DMS 273 treated with DMSO at 0.1 percent for 48 hours (cell line): Measurements from ENCODE around the gene ARL5C.

ENCODE experiments used
- DNase-seq: peaks from one replicate; lab custom pipeline; 2025; lab: John Stamatoyannopoulos, UW

ARL5C gene, protein sequence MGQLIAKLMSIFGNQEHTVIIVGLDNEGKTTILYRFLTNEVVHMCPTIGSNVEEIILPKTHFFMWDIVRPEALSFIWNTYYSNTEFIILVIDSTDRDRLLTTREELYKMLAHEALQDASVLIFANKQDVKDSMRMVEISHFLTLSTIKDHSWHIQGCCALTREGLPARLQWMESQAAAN

DNA sequence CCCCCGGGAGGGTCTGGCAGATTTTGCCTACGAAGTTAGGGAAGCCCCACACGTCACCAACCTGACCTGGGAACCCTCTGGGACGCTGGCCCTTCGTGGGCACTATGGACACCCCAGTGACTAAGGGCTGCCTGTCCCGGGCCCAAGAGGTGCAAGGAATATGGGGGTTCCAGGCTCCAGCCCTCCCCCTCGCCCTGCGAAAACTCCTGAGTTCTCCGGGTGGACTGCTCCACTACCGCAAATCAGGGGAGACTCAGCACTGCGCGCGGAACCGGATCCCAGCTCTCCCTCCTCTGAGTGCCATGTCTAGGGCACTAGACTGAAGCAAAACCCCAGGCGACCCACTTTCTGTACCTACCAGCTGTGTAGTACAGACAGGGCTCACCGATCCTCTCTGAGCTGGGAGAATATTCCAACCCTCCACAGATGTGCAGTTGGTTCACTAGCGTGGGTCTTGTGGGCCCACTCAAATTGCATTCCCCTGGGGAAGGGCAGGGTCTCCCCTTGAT is at the start of gene ARL5C:
ARL5C (minus strand) TSS at position 321 of the 509 bp plus-strand sequence. CDS start 401 bp downstream, outside the sequence.
- DNase-seq = no peak

GRCh38 chr17:39213852-39214251 is 47.9 kb upstream of the ARL5C start:
- DNase-seq = no peak

- no peak for DNase-seq
These were observed 47.0 kb upstream of the ARL5C start for GRCh38 chr17:39212841-39213480.

DNA sequence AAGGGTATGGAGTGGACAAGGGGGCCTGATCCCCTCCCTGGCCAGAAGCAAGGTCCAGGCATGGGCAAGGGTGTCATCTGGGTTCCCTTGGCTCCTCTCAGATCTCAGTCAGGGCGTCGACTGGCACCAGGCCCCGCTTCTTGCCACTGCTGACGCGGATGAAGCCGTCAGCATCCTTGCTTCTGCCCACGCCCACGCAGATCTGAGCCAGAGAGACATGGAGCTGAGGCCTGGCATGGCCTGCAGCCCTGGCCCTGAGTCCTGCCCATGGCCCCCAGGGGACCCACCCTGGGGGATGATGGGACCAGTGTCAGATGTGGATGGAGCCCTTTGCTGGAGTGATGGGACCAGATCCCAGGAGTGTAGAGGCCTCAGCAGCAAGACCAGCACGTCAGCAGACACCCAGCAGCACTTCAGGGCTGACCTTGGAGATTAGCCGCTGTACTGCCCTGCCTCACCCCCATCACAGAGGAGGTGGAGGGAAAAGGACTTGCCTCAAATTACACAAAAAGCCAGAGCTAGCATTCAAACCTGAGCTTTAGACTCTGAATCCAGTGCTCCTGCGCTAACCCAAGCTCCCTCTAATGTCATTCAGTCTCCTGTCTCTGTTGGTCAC is 46.3 kb upstream of the ARL5C start:
- no peak for DNase-seq

DNA sequence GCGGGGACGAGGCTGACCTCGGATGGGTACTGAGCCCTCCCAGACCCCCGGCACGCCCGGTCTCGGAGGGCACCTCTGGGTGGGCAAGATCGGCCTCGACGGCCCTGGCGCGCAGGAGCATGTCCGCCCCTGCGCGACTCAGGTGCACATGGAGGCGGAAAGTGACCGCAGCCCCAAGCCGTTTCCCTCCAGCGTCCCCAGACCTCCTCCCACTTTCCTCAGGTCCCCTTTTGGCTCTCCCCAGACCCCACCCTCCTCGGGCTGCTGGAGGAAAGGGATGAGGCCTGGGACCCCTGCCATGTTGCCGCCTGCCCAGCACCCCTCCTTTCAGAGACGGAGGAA is 44.1 kb upstream of the ARL5C start:
- no peak for DNase-seq

- no peak for DNase-seq
These were observed 43.5 kb upstream of the ARL5C start for GRCh38 chr17:39209317-39210092.

GRCh38 chr17:39208893-39209292 is 42.9 kb upstream of the ARL5C start:
- DNase-seq = peak; percentile 52

GRCh38 chr17:39208136-39208535 is 42.2 kb upstream of the ARL5C start:
- DNase-seq = no peak

DNA sequence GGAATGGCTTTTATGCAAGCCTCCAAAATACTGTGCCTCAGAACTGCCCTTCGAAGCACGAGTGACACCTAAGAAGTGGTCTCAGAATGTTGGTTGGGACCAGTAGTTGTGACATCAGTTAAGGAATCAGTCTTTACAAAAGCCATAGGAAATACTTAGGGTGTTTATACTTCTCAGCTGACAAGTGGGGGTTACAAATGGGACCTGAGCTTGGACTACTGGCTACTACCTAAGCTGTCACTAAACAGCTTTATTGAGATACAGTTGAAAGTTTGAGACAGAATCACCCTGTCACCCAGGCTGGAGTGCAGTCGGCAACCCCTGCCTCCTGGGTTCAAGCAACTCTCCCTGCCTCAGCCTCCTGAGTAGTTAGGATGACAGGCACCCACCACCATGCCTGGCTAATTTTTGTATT is 39.2 kb upstream of the ARL5C start:
- DNase-seq = no peak

DNA sequence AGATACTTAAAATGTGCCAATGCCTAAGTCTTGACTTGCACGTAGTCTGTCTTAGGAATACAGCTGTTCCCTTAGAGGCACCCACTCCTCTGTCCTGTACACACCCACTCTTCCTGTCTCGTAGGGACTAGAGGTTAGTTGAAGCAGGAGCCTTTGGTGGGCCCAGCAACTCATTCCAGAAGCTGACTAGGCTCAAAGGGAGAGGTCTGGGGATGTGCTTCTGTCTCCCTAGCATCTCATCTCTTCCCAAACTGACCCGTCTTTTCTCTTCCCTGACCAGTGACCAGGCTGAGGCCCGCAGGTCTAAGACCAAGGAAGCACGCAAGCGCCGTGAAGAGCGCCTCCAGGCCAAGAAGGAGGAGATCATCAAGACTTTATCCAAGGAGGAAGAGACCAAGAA is 38.3 kb upstream of the ARL5C start:
- DNase-seq = no peak

DNA sequence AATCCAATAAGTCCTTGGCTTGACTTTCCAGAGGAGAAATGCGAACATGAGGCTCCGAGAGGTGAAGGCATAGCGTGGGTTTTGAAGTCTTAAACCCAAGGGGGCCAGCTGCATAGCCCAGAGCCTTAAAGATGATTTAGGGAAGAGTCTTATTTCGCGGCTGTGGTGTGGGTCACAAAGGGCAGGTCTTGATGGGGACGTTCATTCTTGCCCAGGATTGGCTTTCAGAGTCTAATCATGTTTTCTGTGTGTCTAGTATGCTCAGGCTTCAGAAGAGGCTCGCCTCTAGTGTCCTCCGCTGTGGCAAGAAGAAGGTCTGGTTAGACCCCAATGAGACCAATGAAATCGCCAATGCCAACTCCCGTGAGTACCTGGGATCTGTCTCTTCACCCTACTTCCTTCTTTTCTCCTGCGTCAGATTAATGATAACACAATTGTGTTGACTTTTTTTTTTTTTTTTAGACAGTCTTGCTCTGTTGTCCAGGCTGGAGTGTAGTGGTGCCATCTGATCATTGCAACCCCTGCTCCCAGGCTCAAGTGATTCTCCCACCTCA is 35.1 kb upstream of the ARL5C start:
- no peak for DNase-seq

- no peak for DNase-seq
These were observed 34.3 kb upstream of the ARL5C start, which contains the start of gene RPL19 for GRCh38 chr17:39200070-39200879. TSS of gene RPL19 (plus strand) at chr17:39200283. CDS start at chr17:39200345, 62 bp downstream.

DNA sequence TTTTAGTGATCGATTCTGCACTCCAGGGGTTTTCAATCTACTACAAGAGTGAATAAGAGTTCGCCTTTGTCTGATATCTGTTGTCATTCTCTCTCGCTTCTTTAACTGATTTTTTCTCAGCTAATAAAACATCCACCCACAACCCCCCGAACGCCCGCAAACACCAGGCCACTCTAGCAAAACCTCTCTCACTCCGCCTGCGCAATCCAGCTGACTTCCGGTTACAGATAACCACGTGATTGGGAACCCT is 33.8 kb upstream of the ARL5C start:
- DNase-seq = peak; percentile 87

- no peak for DNase-seq
These were observed 32.2 kb upstream of the ARL5C start for GRCh38 chr17:39198186-39198566.

DNA sequence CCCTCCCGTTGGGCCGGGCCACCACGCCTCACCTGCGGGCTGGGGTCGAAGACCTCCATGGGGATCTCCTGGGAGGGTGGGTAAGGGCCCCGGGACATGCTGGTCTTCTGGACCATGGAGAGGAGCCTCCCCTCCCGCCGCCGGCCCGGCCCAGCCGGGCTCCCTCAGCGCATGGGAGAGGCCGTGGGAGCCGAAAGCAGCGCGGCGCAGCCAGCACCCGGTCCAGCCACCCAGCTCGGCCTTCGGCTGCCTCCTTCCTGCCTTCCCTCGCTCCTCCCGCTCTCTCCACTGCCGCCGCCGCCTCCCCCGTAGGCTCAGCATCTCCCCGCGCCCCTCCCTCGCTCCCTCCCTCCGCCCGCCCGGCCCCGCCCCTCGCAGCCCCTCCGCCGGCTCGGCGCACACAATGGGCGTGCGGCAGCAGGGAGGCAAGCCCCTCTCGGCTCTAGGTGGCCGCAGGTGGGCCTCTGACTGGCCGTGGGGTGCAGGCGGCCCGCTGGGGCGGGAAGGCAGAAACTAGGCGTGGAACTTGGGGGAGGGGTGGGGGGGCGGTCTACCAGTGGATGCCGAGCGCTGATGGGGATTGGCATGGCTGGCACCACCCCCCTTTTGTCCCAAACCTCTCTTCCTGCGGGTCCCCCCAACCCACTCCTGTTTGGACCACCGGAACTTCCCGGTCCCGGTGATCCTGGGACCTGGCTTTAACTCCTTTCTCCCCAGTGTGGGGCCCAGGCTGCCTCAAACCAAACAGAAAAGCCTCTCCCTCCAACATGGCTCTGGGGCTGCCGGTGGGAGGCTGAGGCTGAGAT is 31.6 kb upstream of the ARL5C start, which contains the start of gene CACNB1:
CACNB1 (minus strand) TSS at position 290 of the 806 bp plus-strand sequence; CDS start at position 116, 174 bp downstream.
- DNase-seq = peak; percentile 40

DNA sequence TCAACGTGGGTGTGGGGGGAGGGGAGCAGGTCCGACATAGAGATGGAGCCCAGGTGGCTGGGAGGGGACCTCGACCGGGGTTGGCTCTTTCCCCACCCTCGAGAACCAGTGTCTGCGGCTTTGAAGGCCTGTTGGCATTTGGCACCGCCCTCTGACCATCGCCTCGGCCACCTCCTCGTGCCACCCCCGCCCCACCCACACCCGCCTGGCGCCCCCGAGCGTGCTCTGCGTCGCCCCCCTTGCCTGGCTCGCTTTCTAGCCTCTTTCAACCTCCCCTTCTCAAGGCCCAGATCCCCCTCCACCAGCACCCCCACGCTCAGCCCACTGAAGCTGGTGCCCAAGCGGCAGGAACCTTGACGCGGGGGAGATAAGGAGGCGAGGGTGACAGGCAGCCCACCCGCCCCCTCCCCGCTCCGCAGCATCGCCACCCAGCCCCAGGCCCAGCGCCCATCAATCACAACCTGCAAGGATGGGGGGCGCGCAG is 30.9 kb upstream of the ARL5C start:
- no peak for DNase-seq

DNA sequence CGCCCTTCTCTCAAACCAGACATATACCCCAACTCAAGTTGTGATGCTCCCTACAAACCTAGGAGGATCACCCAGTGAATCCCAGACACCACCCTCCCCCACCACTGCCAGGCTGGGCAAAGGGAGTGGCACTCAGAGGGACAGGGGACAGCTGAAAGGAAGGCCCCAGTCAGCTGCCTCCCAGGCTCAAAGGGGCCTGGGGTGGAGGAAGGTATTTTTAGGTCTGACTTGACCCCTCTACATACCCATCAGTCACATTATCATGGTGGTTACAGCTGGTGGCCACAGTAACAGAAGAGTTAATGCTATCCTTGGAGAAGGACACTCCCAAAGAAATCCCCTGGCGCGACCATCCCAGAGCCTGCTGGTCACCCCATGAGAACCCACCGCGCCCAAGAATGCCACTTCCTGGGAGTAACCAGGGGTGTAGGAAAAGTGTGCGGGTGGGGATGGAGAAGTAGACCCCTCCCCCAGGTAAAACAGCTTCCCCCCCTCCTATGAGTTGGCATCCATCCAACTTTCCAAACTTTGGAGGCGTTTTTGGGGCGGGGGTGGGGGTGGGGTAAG is 30.4 kb upstream of the ARL5C start:
- no peak for DNase-seq

DNA sequence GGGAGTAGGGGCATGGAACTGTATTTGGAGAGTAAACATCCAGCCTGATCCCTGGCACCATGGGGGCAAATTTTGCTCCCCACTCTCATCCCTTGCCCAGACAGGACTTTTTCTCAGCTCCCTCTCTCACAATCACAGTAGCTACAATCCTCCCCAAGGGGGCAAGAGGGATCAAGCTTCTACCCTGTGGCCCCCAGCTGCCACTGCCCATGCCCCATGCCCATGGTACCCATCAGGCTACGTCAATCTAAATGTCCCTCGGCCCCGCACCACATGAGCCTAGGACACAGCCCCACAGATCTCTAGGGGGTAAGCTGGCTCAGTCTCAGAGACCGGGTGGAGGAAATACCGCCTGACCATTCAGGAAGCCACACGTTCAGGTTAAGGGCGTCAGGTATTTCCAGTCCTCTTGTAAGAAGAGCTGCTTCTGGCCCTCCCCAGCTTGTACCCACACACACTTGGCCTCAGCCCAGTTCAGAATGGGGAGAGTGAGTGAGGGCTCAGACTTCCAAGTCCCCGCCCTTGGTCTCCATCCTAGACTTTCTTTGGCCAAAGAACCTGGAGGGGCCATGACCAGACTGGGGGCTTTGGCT is 29.7 kb upstream of the ARL5C start:
- no peak for DNase-seq

GRCh38 chr17:39194985-39195524 is 29.1 kb upstream of the ARL5C start:
- no peak for DNase-seq
